D721Med (cell line): ENCODE results near the gene MPP1.
A peak's percentile ranks its signal among the peaks of the same experiment; 100 is the strongest.

Experiments
- DNase-seq: peaks from one replicate; pipeline ENCODE4 v3.0.0; 2011; ENCODE audit warnings: low spot score; ENCODE audit not compliant: insufficient read length
- FAIRE-seq: peaks from 2 replicates; lab custom pipeline; 2011; peaks lifted over from hg19 to GRCh38; lab: Jason Lieb, UNC
- TF ChIP-seq, protein P1 (sequence below): IDR thresholded peaks from 2 replicates; pipeline ENCODE4 v1.5.1; 2012; ENCODE audit warnings: mild to moderate bottlenecking, control low read depth; ENCODE audit not compliant: insufficient read depth; ENCODE audit errors: missing control alignments

MPP1 gene

DNA sequence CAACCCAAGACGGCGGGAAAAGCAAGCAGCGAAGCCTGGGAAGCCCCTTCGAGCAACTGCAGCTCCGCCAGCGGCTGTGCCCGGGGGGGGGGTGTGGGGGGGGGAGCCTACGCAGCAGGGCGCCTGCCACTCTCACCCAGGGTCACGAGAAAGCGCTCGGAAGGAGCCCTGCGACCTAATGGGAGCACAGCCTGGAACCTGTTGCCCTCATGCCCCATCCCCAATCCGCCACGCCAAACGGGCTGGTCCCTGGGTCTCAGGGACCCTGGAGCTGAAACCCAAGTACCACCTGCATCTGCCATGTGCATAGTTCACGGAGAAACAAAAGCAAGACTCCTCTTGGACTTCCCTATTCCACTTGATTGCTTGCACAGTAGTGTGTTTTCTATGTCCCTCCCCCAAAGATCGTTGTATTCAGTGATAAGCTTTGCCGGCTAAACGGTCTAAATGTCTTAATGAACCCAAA, 54.0 kb downstream of the MPP1 start:
- DNase-seq = no peak
- FAIRE-seq = no peak
- TF ChIP-seq, protein P1, sequence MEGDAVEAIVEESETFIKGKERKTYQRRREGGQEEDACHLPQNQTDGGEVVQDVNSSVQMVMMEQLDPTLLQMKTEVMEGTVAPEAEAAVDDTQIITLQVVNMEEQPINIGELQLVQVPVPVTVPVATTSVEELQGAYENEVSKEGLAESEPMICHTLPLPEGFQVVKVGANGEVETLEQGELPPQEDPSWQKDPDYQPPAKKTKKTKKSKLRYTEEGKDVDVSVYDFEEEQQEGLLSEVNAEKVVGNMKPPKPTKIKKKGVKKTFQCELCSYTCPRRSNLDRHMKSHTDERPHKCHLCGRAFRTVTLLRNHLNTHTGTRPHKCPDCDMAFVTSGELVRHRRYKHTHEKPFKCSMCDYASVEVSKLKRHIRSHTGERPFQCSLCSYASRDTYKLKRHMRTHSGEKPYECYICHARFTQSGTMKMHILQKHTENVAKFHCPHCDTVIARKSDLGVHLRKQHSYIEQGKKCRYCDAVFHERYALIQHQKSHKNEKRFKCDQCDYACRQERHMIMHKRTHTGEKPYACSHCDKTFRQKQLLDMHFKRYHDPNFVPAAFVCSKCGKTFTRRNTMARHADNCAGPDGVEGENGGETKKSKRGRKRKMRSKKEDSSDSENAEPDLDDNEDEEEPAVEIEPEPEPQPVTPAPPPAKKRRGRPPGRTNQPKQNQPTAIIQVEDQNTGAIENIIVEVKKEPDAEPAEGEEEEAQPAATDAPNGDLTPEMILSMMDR = no peak

DNA sequence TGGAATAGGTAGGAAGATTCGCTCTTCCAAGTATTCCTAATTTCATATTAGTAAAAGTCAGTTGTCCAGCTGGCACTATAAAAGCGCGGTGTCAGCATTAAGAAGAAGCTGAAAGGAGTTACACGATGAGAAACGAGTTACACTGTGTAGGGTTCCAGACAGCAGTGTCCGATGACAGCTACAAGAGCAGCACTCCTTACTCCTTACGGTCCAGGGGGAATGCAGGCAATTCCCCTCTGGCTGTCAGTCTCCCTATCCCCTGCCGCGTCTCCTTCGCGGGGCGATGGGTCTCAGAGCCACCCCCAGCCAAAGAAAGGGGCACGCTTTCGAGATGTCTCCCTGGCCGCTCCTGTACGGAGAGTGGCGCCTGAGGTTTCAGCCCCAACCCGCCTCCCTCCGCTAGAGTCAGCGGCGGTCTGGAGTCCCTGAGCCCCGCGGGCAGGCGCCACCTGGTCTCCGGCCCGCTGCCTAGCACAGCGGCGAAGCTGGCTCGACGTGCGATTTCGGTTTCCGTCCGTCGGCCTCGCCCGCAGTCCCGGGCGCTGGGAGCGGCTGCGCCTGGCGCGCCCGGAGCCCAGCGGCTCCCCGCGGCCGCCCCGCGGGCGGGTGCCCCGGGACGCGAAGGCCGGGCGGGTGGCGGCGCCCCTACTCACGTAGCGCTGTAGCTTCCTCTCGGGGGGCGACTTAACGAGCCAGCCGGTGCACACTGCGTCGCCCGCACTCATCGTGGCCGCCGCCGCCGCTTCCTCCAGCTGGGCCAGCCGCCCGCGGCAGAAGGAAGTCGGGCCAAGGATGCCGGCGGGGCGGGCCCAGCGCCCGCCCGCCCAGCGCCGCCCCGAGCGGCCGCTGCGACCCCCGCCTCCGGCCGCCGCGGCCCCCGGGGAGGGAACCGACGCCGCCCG, 54.7 kb downstream of the MPP1 start, which contains the start of gene GAB3:
Gene GAB3, minus strand, starts transcription at position 777 of the 902 bp plus-strand sequence. Its CDS starts 52 bp downstream, at position 725.
- TF ChIP-seq, protein P1 = no peak
- FAIRE-seq (no peak), DNase-seq (no peak)

DNA sequence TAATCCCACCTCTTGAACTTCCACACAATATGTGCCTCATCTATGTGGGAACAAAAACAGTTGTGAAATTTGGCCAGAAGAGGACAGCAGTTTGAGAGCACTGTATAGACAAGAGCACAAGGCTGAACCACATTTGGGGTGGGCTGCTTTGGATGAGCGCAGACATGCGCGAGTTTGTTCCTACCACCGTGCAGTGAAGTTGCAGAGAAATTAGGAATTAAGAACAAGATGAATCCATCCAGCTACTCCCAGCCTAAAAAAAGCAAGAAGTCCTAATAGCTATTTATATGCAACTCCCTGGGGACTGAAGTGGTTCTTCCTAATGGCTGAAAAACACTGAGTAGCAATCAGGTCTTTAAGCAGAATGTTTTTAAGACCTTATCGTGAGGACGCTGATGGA, 55.4 kb downstream of the MPP1 start:
- FAIRE-seq = no peak
- DNase-seq = no peak
- TF ChIP-seq, protein P1 = no peak

DNA sequence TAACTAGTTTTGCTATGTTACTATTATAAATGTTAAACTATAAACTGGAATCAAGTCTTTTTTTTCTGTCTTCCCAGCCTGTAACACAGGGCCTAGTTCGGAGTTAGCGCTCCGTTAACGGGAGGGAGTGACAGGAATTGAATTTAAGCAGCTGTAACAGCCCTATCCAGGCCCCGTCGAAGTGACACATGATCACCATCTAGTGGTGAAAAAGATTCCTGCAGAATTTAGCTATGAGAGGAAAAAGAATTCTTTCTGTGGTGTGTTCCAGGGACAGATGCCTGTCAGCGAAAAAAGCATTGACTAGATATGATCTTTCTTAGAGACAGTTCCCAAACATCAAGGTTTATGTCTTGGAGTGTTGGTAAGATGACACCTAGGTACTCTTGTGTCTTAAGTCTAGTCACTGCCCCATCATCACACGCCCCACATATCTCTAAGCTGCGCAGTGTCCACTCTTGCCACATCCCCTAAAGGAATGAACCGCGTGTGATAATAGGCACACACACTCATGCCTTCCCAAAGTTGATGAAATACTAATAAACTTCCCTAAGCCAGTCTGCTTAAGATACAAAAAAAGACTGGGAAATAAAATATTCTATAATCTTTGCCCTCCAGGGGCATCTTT, 56.5 kb downstream of the MPP1 start:
- TF ChIP-seq, protein P1 = peak; percentile 54
- FAIRE-seq (no peak), DNase-seq (no peak)

DNA sequence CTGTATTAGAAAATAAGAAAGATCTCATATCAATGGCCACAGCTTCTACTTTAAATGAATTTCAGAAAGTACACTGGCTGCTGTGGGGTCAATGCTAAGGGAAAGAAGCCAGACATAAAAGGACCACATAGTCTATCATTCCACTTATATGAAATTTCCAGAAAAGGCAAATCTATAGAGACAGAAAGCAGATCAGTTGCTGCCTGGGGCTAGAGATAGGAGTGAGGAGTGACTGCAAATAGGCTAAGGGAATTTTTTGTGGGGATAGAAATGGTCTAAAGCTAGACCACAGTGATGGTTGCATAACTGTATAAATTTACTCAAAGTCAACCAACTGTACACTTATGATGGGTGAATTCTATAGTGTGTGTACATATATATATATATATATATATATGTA, 62.7 kb downstream of the MPP1 start:
- TF ChIP-seq, protein P1 = no peak
- DNase-seq (no peak), FAIRE-seq (no peak)

DNA sequence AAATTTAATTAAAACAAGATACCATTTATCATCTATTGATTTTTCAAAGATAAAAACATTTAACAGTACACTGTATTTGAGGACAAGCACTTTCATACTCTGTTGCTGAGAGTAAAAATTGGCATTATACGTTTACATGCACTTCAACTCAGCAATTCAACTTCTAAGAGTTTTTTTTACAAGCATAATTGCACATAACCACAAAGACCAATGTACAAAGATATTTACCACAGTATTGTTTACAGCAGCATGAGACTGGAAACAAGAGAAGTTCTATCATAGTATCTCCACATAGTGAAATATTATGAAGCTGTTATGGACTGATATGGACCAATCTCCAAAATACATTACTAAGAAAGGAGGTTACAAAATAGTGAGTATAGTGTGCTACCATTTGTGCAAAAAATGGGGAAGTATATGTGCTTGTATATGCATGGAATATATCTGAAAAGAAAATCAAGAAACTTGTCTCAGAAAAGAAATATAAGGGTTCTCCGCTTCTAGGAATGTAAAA, 65.3 kb downstream of the MPP1 start:
- TF ChIP-seq, protein P1 = no peak
- no peak for FAIRE-seq
- DNase-seq = no peak
